IMR-90 (cell line): ENCODE measurements around the gene CD1C.

ENCODE experiments used
- NFE2L2 ChIP-seq: fragments of 150-350 bp; IDR thresholded peaks from 2 replicates; pipeline ENCODE4 v1.6.1; 2016; ENCODE audit warnings: low read depth, mild to moderate bottlenecking, low read length
- TF ChIP-seq, protein P1 (sequence below): conservative IDR thresholded peaks from 2 replicates; pipeline ENCODE4 v1.5.1; 2012; ENCODE audit warnings: mild to moderate bottlenecking, low read depth, low read length, improper control_type of control experiment

DNA sequence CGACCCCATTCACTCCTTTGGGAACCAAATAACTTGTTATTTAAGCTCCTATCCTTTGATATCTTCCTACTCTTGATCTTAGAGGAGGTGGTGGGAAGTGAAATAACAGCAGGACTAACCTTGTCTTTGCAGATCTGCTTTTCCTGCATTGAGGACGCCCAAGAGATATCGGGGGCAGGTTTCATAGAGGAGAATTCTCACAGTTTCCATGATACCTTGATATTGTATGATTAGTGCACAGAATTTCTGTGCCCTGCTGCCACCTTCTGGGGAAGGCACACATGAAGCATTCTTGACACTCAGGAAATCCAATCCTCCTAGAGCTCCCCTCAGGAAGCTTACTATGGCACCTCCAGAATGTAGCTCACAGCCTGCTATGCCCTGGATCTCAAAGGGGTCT lies 40.0 kb downstream of the CD1C start:
- TF ChIP-seq, protein P1, sequence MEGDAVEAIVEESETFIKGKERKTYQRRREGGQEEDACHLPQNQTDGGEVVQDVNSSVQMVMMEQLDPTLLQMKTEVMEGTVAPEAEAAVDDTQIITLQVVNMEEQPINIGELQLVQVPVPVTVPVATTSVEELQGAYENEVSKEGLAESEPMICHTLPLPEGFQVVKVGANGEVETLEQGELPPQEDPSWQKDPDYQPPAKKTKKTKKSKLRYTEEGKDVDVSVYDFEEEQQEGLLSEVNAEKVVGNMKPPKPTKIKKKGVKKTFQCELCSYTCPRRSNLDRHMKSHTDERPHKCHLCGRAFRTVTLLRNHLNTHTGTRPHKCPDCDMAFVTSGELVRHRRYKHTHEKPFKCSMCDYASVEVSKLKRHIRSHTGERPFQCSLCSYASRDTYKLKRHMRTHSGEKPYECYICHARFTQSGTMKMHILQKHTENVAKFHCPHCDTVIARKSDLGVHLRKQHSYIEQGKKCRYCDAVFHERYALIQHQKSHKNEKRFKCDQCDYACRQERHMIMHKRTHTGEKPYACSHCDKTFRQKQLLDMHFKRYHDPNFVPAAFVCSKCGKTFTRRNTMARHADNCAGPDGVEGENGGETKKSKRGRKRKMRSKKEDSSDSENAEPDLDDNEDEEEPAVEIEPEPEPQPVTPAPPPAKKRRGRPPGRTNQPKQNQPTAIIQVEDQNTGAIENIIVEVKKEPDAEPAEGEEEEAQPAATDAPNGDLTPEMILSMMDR, result no peak
- TF ChIP-seq NFE2L2, result no peak
